ENCODE results near the gene ZFX. TPM values are rescaled to one million over a fixed set of nuclear protein-coding genes. Genes with fewer than 3 reads are reported as not detected.

The ZFX gene
- total RNA-seq, 1 experiment from 2014 or later = 29.9 TPM

- H3K9me3 ChIP-seq (replicated peaks) = no peaks in the 10 kb centered on the region
- DNase-seq (ENCODE audit: low read depth in 1 of 2, low spot score in 2 of 2) = no peak
- no peaks in the 10 kb centered on the region for H3K4me1 ChIP-seq (replicated peaks)
- no peak overlapping the region for H3K4me3 ChIP-seq
- H3K27ac ChIP-seq = no peak overlapping the region
- 0 out of 2 replicates have a peak, but pooled peaks cover 2% of the 10 kb centered on the region for H3K36me3 ChIP-seq
- H3K27me3 ChIP-seq (replicated peaks) = no peaks in the 10 kb centered on the region
These were observed 48.6 kb downstream of the ZFX start for GRCh38 chrX:24198101-24198500.

- no peaks in the 10 kb centered on the region for H3K4me1 ChIP-seq (replicated peaks)
- no peak for DNase-seq (ENCODE audit: low read depth in 1 of 2, low spot score in 2 of 2)
- no peaks in the 10 kb centered on the region for H3K27me3 ChIP-seq (replicated peaks)
- H3K36me3 ChIP-seq = 0 out of 2 replicates have a peak, but pooled peaks cover 8% of the 10 kb centered on the region
- H3K27ac ChIP-seq = no peak overlapping the region
- H3K9me3 ChIP-seq (replicated peaks) = no peaks in the 10 kb centered on the region
- no peak overlapping the region for H3K4me3 ChIP-seq
These were observed 50.6 kb downstream of the ZFX start for GRCh38 chrX:24200133-24200532.

GRCh38 chrX:24201216-24201615 is 51.7 kb downstream of the ZFX start:
- DNase-seq (ENCODE audit: low read depth in 1 of 2, low spot score in 2 of 2) = no peak
- H3K4me3 ChIP-seq = no peak overlapping the region
- H3K27me3 ChIP-seq (replicated peaks) = no peaks in the 10 kb centered on the region
- no peak overlapping the region for H3K27ac ChIP-seq
- no peaks in the 10 kb centered on the region for H3K4me1 ChIP-seq (replicated peaks)
- no peaks in the 10 kb centered on the region for H3K9me3 ChIP-seq (replicated peaks)
- H3K36me3 ChIP-seq = 0 out of 2 replicates have a peak, but pooled peaks cover 8% of the 10 kb centered on the region

GRCh38 chrX:24202465-24203031 is 53.0 kb downstream of the ZFX start:
- H3K9me3 ChIP-seq (replicated peaks) = no peaks in the 10 kb centered on the region
- no peak for DNase-seq (ENCODE audit: low read depth in 1 of 2, low spot score in 2 of 2)
- H3K27ac ChIP-seq = no peak overlapping the region

GRCh38 chrX:24203072-24203808 is 53.7 kb downstream of the ZFX start:
- no peaks in the 10 kb centered on the region for H3K27me3 ChIP-seq (replicated peaks)
- peaks cover 15% of the 10 kb centered on the region for H3K36me3 ChIP-seq
- H3K4me1 ChIP-seq (replicated peaks) = no peaks in the 10 kb centered on the region
- H3K4me3 ChIP-seq = no peak overlapping the region
- H3K9me3 ChIP-seq (replicated peaks) = no peaks in the 10 kb centered on the region
- DNase-seq (ENCODE audit: low read depth in 1 of 2, low spot score in 2 of 2) = no peak
- H3K27ac ChIP-seq = no peak overlapping the region

More at GRCh38 chrX:24202465-24203031, 53.0 kb downstream of the ZFX start:
- peaks cover 11% of the 10 kb centered on the region; the same call in 1 of the 2 replicates for H3K36me3 ChIP-seq
- H3K4me1 ChIP-seq (replicated peaks) = no peaks in the 10 kb centered on the region
- no peaks in the 10 kb centered on the region for H3K27me3 ChIP-seq (replicated peaks)
- no peak overlapping the region for H3K4me3 ChIP-seq

GRCh38 chrX:24204331-24204730 is 54.8 kb downstream of the ZFX start:
- H3K27ac ChIP-seq = no peak overlapping the region
- H3K36me3 ChIP-seq = peaks cover 26% of the 10 kb centered on the region
- DNase-seq (ENCODE audit: low read depth in 1 of 2, low spot score in 2 of 2) = no peak
- no peaks in the 10 kb centered on the region for H3K4me1 ChIP-seq (replicated peaks)
- H3K4me3 ChIP-seq = no peak overlapping the region
- no peaks in the 10 kb centered on the region for H3K9me3 ChIP-seq (replicated peaks)
- H3K27me3 ChIP-seq (replicated peaks) = no peaks in the 10 kb centered on the region

GRCh38 chrX:24204958-24205357 is 55.4 kb downstream of the ZFX start:
- no peaks in the 10 kb centered on the region for H3K27me3 ChIP-seq (replicated peaks)

GRCh38 chrX:24207826-24208225 is 58.3 kb downstream of the ZFX start:
- H3K9me3 ChIP-seq (replicated peaks) = no peaks in the 10 kb centered on the region
- no peak overlapping the region for H3K4me3 ChIP-seq
- no peak overlapping the region for H3K27ac ChIP-seq
- peaks cover 44% of the 10 kb centered on the region for H3K36me3 ChIP-seq
- no peaks in the 10 kb centered on the region for H3K27me3 ChIP-seq (replicated peaks)
- no peak for DNase-seq (ENCODE audit: low read depth in 1 of 2, low spot score in 2 of 2)
- H3K4me1 ChIP-seq (replicated peaks) = no peaks in the 10 kb centered on the region

More at GRCh38 chrX:24204958-24205357, 55.4 kb downstream of the ZFX start:
- Histone ChIP-seq H3K27ac (no peak overlapping the region), H3K4me3 (no peak overlapping the region), H3K4me1 (replicated peaks) (no peaks in the 10 kb centered on the region), H3K9me3 (replicated peaks) (no peaks in the 10 kb centered on the region), H3K36me3 (peaks cover 27% of the 10 kb centered on the region)
- DNase-seq (ENCODE audit: low read depth in 1 of 2, low spot score in 2 of 2) = no peak

GRCh38 chrX:24208496-24209240 is 59.1 kb downstream of the ZFX start:
- no peaks in the 10 kb centered on the region for H3K9me3 ChIP-seq (replicated peaks)
- DNase-seq (ENCODE audit: low read depth in 1 of 2, low spot score in 2 of 2) = no peak
- H3K36me3 ChIP-seq = peaks cover 43% of the 10 kb centered on the region
- H3K4me3 ChIP-seq = no peak overlapping the region
- no peaks in the 10 kb centered on the region for H3K4me1 ChIP-seq (replicated peaks)
- no peak overlapping the region for H3K27ac ChIP-seq
- no peaks in the 10 kb centered on the region for H3K27me3 ChIP-seq (replicated peaks)

GRCh38 chrX:24210190-24210589 is 60.7 kb downstream of the ZFX start:
- Histone ChIP-seq H3K9me3 (replicated peaks) (no peaks in the 10 kb centered on the region), H3K36me3 (peaks cover 37% of the 10 kb centered on the region), H3K27me3 (replicated peaks) (no peaks in the 10 kb centered on the region), H3K4me3 (no peak overlapping the region), H3K4me1 (replicated peaks) (no peaks in the 10 kb centered on the region), H3K27ac (no peak overlapping the region)
- DNase-seq (ENCODE audit: low read depth in 1 of 2, low spot score in 2 of 2) = no peak

GRCh38 chrX:24214568-24214967 is 65.0 kb downstream of the ZFX start:
- no peak overlapping the region for H3K4me3 ChIP-seq
- no peaks in the 10 kb centered on the region for H3K9me3 ChIP-seq (replicated peaks)
- no peaks in the 10 kb centered on the region for H3K4me1 ChIP-seq (replicated peaks)
- no peak overlapping the region for H3K27ac ChIP-seq
- peaks cover 18% of the 10 kb centered on the region for H3K36me3 ChIP-seq
- DNase-seq (ENCODE audit: low read depth in 1 of 2, low spot score in 2 of 2) = no peak
- no peaks in the 10 kb centered on the region for H3K27me3 ChIP-seq (replicated peaks)

GRCh38 chrX:24215272-24215671 is 65.7 kb downstream of the ZFX start:
- DNase-seq (ENCODE audit: low read depth in 1 of 2, low spot score in 2 of 2) = no peak
- Histone ChIP-seq H3K4me1 (replicated peaks) (no peaks in the 10 kb centered on the region), H3K27me3 (replicated peaks) (no peaks in the 10 kb centered on the region), H3K4me3 (no peak overlapping the region), H3K27ac (no peak overlapping the region), H3K36me3 (peaks cover 18% of the 10 kb centered on the region), H3K9me3 (replicated peaks) (no peaks in the 10 kb centered on the region)

- no peak for DNase-seq (ENCODE audit: low read depth in 1 of 2, low spot score in 2 of 2)
- Histone ChIP-seq H3K27ac (no peak overlapping the region), H3K27me3 (replicated peaks) (no peaks in the 10 kb centered on the region), H3K4me1 (replicated peaks) (no peaks in the 10 kb centered on the region), H3K9me3 (replicated peaks) (no peaks in the 10 kb centered on the region), H3K36me3 (peaks cover 14% of the 10 kb centered on the region), H3K4me3 (no peak overlapping the region)
These were observed 66.5 kb downstream of the ZFX start for GRCh38 chrX:24216037-24216436.

- H3K4me1 ChIP-seq (replicated peaks) = no peaks in the 10 kb centered on the region
- no peak overlapping the region for H3K4me3 ChIP-seq
- H3K27me3 ChIP-seq (replicated peaks) = no peaks in the 10 kb centered on the region
- H3K27ac ChIP-seq = no peak overlapping the region
- DNase-seq (ENCODE audit: low read depth in 1 of 2, low spot score in 2 of 2) = no peak
- peaks cover 8% of the 10 kb centered on the region for H3K36me3 ChIP-seq
- H3K9me3 ChIP-seq (replicated peaks) = no peaks in the 10 kb centered on the region
These were observed 67.3 kb downstream of the ZFX start for GRCh38 chrX:24216827-24217226.

Measured in SJSA1 (cell line).